ENCODE measurements around the gene PLA2G2F. TPM values are rescaled to one million over a fixed set of nuclear protein-coding genes. Genes with fewer than 3 reads are reported as not detected.
A peak's percentile ranks its signal among the peaks of the same experiment; 100 is the strongest.

The PLA2G2F gene
- total and polyA plus RNA-seq, 2 of the 13 experiments (the other 11 are each of a cell fraction or from before 2014, with no cell fraction given) = not detected

- Histone ChIP-seq H3K27me3 (ENCODE audit: control insufficient read depth in 1 of 2, insufficient read depth in 2 of 2, low read length in 2 of 2) (peaks cover 2 to 21% of the 10 kb centered on the region in 2 experiments; a peak in 3 of 5 replicates), H3K27ac (ENCODE audit: extremely low read length, insufficient read depth, low read length) (no peak overlapping the region), H3K4me2 (ENCODE audit: low read depth, low read length) (no peak overlapping the region), H3K79me2 (ENCODE audit: insufficient read depth, low read length) (no peaks in the 10 kb centered on the region), H3K4me3 (replicated peaks in 1 of 3; ENCODE audit: insufficient read depth in 1 of 3, low read depth in 2 of 3, low read length in 3 of 3) (no peak overlapping the region), H3K9ac (ENCODE audit: insufficient read depth, low read depth, low read length) (no peak overlapping the region), H3K9me3 (ENCODE audit: low read length) (no peaks in the 10 kb centered on the region), H4K20me1 (ENCODE audit: insufficient read depth, low read length) (no peaks in the 10 kb centered on the region), H2AFZ (ENCODE audit: low read length) (no peak overlapping the region), H3K36me3 (replicated peaks in 1 of 2; ENCODE audit: control insufficient read depth in 1 of 2, insufficient read depth in 2 of 2, low read length in 2 of 2) (no peaks in the 10 kb centered on the region), H3K4me1 (ENCODE audit: insufficient read depth, low read length) (peaks cover 13% of the 10 kb centered on the region)
- no peak for DNase-seq (ENCODE audit: low spot score)
- no peak for TF ChIP-seq HDAC1 (CRISPR knock-in tag; IDR thresholded peaks at IDR 0.05)
- 0 out of 2 replicates have a peak, but pooled peaks have one; percentile 30 for TF ChIP-seq IKZF1 (IDR thresholded peaks at IDR 0.05)
- intact Hi-C loops (cut with micrococcal nuclease; ENCODE audit: unreplicated experiment) = no loop called here
- ATAC-seq = no peak
- no TSS peak for BruUV-seq (replicated peaks)
- WGBS (ENCODE audit: low lambda C conversion rate) = 14% methylated on average over 3 of the region's 7 CpGs
- no peak for FAIRE-seq
- in situ Hi-C loops (cut with HindIII; ENCODE audit: extremely low pct_ligation_motif_present, low pct_unique_long_range_greater_than_20kb) = no loop called here
- ChIA-PET CTCF (ENCODE audit: low intra/inter-chr PET ratio, low total read pairs) (no interaction called here), POLR2A (no interaction called here)
Measured at GRCh38 chr1:20141466-20141865, 2.3 kb downstream of the PLA2G2F start.

GRCh38 chr1:20142001-20142710 is 3.0 kb downstream of the PLA2G2F start:
- Histone ChIP-seq H3K79me2 (ENCODE audit: insufficient read depth, low read length) (no peaks in the 10 kb centered on the region), H3K4me3 (replicated peaks in 1 of 3; ENCODE audit: insufficient read depth in 1 of 3, low read depth in 2 of 3, low read length in 3 of 3) (no peak overlapping the region), H3K9me3 (ENCODE audit: low read length) (no peaks in the 10 kb centered on the region), H3K9ac (ENCODE audit: insufficient read depth, low read depth, low read length) (no peak overlapping the region), H3K4me1 (ENCODE audit: insufficient read depth, low read length) (peaks cover 13% of the 10 kb centered on the region), H3K4me2 (ENCODE audit: low read depth, low read length) (no peak overlapping the region), H2AFZ (ENCODE audit: low read length) (no peak overlapping the region), H3K27me3 (ENCODE audit: control insufficient read depth in 1 of 2, insufficient read depth in 2 of 2, low read length in 2 of 2) (peaks cover 2 to 21% of the 10 kb centered on the region in 2 experiments; a peak in 3 of 5 replicates), H3K36me3 (replicated peaks in 1 of 2; ENCODE audit: control insufficient read depth in 1 of 2, insufficient read depth in 2 of 2, low read length in 2 of 2) (no peaks in the 10 kb centered on the region), H4K20me1 (ENCODE audit: insufficient read depth, low read length) (no peaks in the 10 kb centered on the region), H3K27ac (ENCODE audit: extremely low read length, insufficient read depth, low read length) (no peak overlapping the region)
- FAIRE-seq (no peak), DNase-seq (ENCODE audit: low spot score) (no peak), ATAC-seq (no peak)
- in situ Hi-C loops (cut with HindIII; ENCODE audit: extremely low pct_ligation_motif_present, low pct_unique_long_range_greater_than_20kb) (no loop called here), intact Hi-C loops (cut with micrococcal nuclease; ENCODE audit: unreplicated experiment) (no loop called here)
- WGBS (ENCODE audit: low lambda C conversion rate) = 13% methylated on average over 3 of the region's 13 CpGs
- BruUV-seq (replicated peaks) = no TSS peak
- ChIA-PET CTCF (ENCODE audit: low intra/inter-chr PET ratio, low total read pairs) (no interaction called here), POLR2A (no interaction called here)
- TF ChIP-seq ZUFSP (CRISPR knock-in tag; IDR thresholded peaks at IDR 0.05; ENCODE audit: borderline replicate concordance) (no peak), ZHX2 (IDR thresholded peaks at IDR 0.05; ENCODE audit: low read depth) (no peak), ZHX2 (CRISPR knock-in tag; IDR thresholded peaks at IDR 0.05; ENCODE audit: borderline replicate concordance) (no peak), SCMH1 (CRISPR knock-in tag; IDR thresholded peaks at IDR 0.05; ENCODE audit: borderline replicate concordance) (no peak), MTA1 (CRISPR knock-in tag; IDR thresholded peaks at IDR 0.05; ENCODE audit: borderline replicate concordance) (no peak), TBL1XR1 (IDR thresholded peaks at IDR 0.05; ENCODE audit: borderline replicate concordance, low read length, partially characterized antibody) (no peak)
